ENCODE measurements around the gene MYO9A. TPM values are rescaled to one million over a fixed set of nuclear protein-coding genes. Genes with fewer than 3 reads are reported as not detected.
A peak's percentile ranks its signal among the peaks of the same experiment; 100 is the strongest.
"Not testable (repeated sequence)": the region's sequence is repeated elsewhere in the genome, so short reads cannot be mapped to it uniquely, and the experiment has no call there.

MYO9A gene
- polyA plus RNA-seq, 3 donors, result 30.1 to 43.0 (median 35.0) TPM

- DNase-seq, result no peak
Observed at GRCh38 chr15:72098040-72098439, 19.9 kb downstream of the MYO9A start.

GRCh38 chr15:72096796-72097195, 21.2 kb downstream of the MYO9A start:
- no peak for DNase-seq

GRCh38 chr15:72092691-72093090, 25.3 kb downstream of the MYO9A start:
- DNase-seq, result no peak

GRCh38 chr15:72092006-72092405, 25.9 kb downstream of the MYO9A start:
- DNase-seq, result no peak

GRCh38 chr15:72086920-72087648, 30.9 kb downstream of the MYO9A start:
- no peak for DNase-seq

- DNase-seq, result no peak
Observed at GRCh38 chr15:72086010-72086697, 31.8 kb downstream of the MYO9A start.

GRCh38 chr15:72082176-72082575, 35.8 kb downstream of the MYO9A start:
- no peak for DNase-seq

GRCh38 chr15:72078887-72079286, 39.1 kb downstream of the MYO9A start:
- DNase-seq, result no peak

GRCh38 chr15:72077950-72078349, 40.0 kb downstream of the MYO9A start:
- DNase-seq, result no peak

GRCh38 chr15:72074335-72075060, 43.5 kb downstream of the MYO9A start:
- peak; percentile 19 for DNase-seq

- not testable (repeated sequence) for DNase-seq
Observed at GRCh38 chr15:72071448-72071825, 46.5 kb downstream of the MYO9A start.

- no peak for DNase-seq
Observed at GRCh38 chr15:72070817-72071447, 47.0 kb downstream of the MYO9A start.

- no peak for DNase-seq
Observed at GRCh38 chr15:72068856-72069255, 49.1 kb downstream of the MYO9A start.

GRCh38 chr15:72065801-72066200, 52.1 kb downstream of the MYO9A start:
- DNase-seq, result peak; percentile 68

GRCh38 chr15:72063186-72063585, 54.8 kb downstream of the MYO9A start:
- no peak for DNase-seq

GRCh38 chr15:72062319-72062718, 55.6 kb downstream of the MYO9A start:
- no peak for DNase-seq

GRCh38 chr15:72060687-72061250, 57.2 kb downstream of the MYO9A start:
- DNase-seq, result no peak

- no peak for DNase-seq
Observed at GRCh38 chr15:72058585-72058984, 59.4 kb downstream of the MYO9A start.

- DNase-seq, result no peak
Observed at GRCh38 chr15:72057548-72058091, 60.3 kb downstream of the MYO9A start.

- DNase-seq, result not testable (repeated sequence)
Observed at GRCh38 chr15:72056217-72056616, 61.7 kb downstream of the MYO9A start.

GRCh38 chr15:72053297-72053696, 64.7 kb downstream of the MYO9A start:
- not testable (repeated sequence) for DNase-seq

- no peak for DNase-seq
Observed at GRCh38 chr15:72050700-72051099, 67.2 kb downstream of the MYO9A start.

Data from renal pelvis (tissue), 4 donors.